Measurements from ENCODE around the gene POP4. TPM values are rescaled to one million over a fixed set of nuclear protein-coding genes. Genes with fewer than 3 reads are reported as not detected.

The POP4 gene
- total and polyA plus RNA-seq, 2 of the 8 experiments (the other 6 are each of a cell fraction or from before 2014, with no cell fraction given), result 29.1 to 41.5 TPM

- no peak for FAIRE-seq
- Histone ChIP-seq H2BK5ac (ENCODE audit: low read depth, low read length) (no peak overlapping the region), H3K9ac (replicated peaks in 1 of 4; ENCODE audit: extremely low read depth in 1 of 4, low read depth in 3 of 4, low read length in 3 of 4) (no peak overlapping the region)
Observed at GRCh38 chr19:29560313-29561075, 45.6 kb upstream of the POP4 start.

More at GRCh38 chr19:29560313-29561075, 45.6 kb upstream of the POP4 start:
- ChIA-PET POLR2A (ENCODE audit: partially characterized antibody) (no interaction called here), CTCF (ENCODE audit: partially characterized antibody) (no interaction called here)
- Histone ChIP-seq H3K18ac (ENCODE audit: extremely low read depth, low read length) (no peak overlapping the region), H3K4ac (replicated peaks; ENCODE audit: insufficient read length, low read depth, low read length) (no peak overlapping the region), H4K91ac (replicated peaks; ENCODE audit: insufficient read length, low read length) (no peak overlapping the region), H3K23me2 (ENCODE audit: low read depth, low read length) (no peaks in the 10 kb centered on the region), H2BK20ac (ENCODE audit: low read length) (no peak overlapping the region), H3K23ac (ENCODE audit: insufficient read length) (no peak overlapping the region), H3K4me3 (ENCODE audit: extremely low read depth in 1 of 4, insufficient read depth in 2 of 4, low read depth in 3 of 4, low read length in 4 of 4) (no peak overlapping the region), H2BK12ac (ENCODE audit: low read depth, low read length) (no peak overlapping the region), H2AFZ (ENCODE audit: low read length) (no peak overlapping the region), H3K79me1 (ENCODE audit: low read depth, low read length) (no peaks in the 10 kb centered on the region), H4K5ac (ENCODE audit: insufficient read length, low read depth, low read length) (no peak overlapping the region), H3K56ac (replicated peaks; ENCODE audit: insufficient read length, low read depth, low read length) (no peak overlapping the region), H2BK120ac (replicated peaks; ENCODE audit: low read depth, low read length) (no peak overlapping the region), H3K4me1 (replicated peaks in 1 of 4; ENCODE audit: control insufficient read depth in 3 of 4, insufficient read depth in 4 of 4, low read length in 3 of 4) (peaks cover 0 to 5% (median 0%) of the 10 kb centered on the region in 4 experiments; a peak in 2 of 7 replicates), H3K36me3 (ENCODE audit: control insufficient read depth in 2 of 4, insufficient read depth in 4 of 4, low read length in 3 of 4) (no peaks in the 10 kb centered on the region), H3K14ac (ENCODE audit: insufficient read length) (no peak overlapping the region), H3K79me2 (ENCODE audit: control insufficient read depth in 1 of 2, insufficient read depth in 2 of 2, low read length in 2 of 2) (no peaks in the 10 kb centered on the region), H3K27me3 (replicated peaks in 1 of 4; ENCODE audit: control insufficient read depth in 3 of 4, extremely low read depth in 1 of 4, insufficient read depth in 3 of 4, low read length in 3 of 4) (no peaks in the 10 kb centered on the region), H3K4me2 (ENCODE audit: insufficient read depth in 1 of 2, low read depth in 2 of 2, low read length in 2 of 2) (no peak overlapping the region), H2AK5ac (ENCODE audit: low read depth, low read length) (no peak overlapping the region), H3K9me3 (ENCODE audit: insufficient read depth in 2 of 2, low read depth in 1 of 2, low read length in 1 of 2) (peaks cover 4 to 13% of the 10 kb centered on the region in 2 experiments; a peak in 2 of 4 replicates), H4K20me1 (replicated peaks in 1 of 2; ENCODE audit: control insufficient read depth in 1 of 2, insufficient read depth in 2 of 2, low read length in 2 of 2) (peaks cover 0 to 3% of the 10 kb centered on the region in 2 experiments), H2BK15ac (ENCODE audit: low read length) (no peak overlapping the region), H4K8ac (ENCODE audit: extremely low read depth, insufficient read depth, low read length) (no peak overlapping the region), H3K27ac (ENCODE audit: low read depth, low read length) (no peak overlapping the region)
- 93% methylated on average over 6 of the region's 6 CpGs; no CpG with 5 or more reads in 1 of the 2 experiments for WGBS, 2 experiments (ENCODE audit: extremely low coverage in 1 of 2, insufficient coverage in 1 of 2, insufficient read length in 1 of 2, insufficient replicate concordance in 2 of 2, low coverage in 1 of 2, low lambda C conversion rate in 2 of 2, missing lambda C conversion rate in 1 of 2)
- no peak for DNase-seq (ENCODE audit: low read depth in 1 of 2, low spot score in 2 of 2)
- no peak for TF ChIP-seq JUN (IDR thresholded peaks at IDR 0.05; ENCODE audit: low read depth, low read length)
- TF ChIP-seq RBBP5 (IDR thresholded peaks at IDR 0.05; ENCODE audit: borderline replicate concordance, low read depth, low read length), result no peak
- no peak for TF ChIP-seq BACH1 (IDR thresholded peaks at IDR 0.05; ENCODE audit: low read length)
